PFSK-1 (cell line): ENCODE measurements around the gene BCL2.

Experiments
- FOXP2 ChIP-seq: optimal IDR thresholded peaks from 2 replicates; pipeline ENCODE3; 2011; ENCODE audit warnings: borderline replicate concordance, control low read depth, inconsistent platforms; ENCODE audit not compliant: insufficient read depth; ENCODE audit errors: extremely low read length, extremely low read depth
- POLR2AphosphoS5 ChIP-seq: IDR thresholded peaks from 2 replicates; pipeline ENCODE4 v1.6.1; 2012; ENCODE audit warnings: low read depth, mild to moderate bottlenecking, control low read depth, low read length, moderate library complexity
- REST ChIP-seq, 2 experiments: IDR thresholded peaks; 2 replicates each; pipeline versions ENCODE4 v1.6.1 to v1.8.0; 2011 to 2012; ENCODE audit warnings: low read depth in 2 of 2, low read length in 2 of 2, control low read depth in 1 of 2, inconsistent platforms in 1 of 2, mild to moderate bottlenecking in 1 of 2, moderate library complexity in 1 of 2; ENCODE audit not compliant: insufficient read depth in 1 of 2
- SIN3A ChIP-seq: IDR thresholded peaks from 2 replicates; pipeline ENCODE4 v1.6.1; 2012; ENCODE audit warnings: mild to moderate bottlenecking, low read length, moderate library complexity, borderline replicate concordance; ENCODE audit not compliant: insufficient read depth

DNA sequence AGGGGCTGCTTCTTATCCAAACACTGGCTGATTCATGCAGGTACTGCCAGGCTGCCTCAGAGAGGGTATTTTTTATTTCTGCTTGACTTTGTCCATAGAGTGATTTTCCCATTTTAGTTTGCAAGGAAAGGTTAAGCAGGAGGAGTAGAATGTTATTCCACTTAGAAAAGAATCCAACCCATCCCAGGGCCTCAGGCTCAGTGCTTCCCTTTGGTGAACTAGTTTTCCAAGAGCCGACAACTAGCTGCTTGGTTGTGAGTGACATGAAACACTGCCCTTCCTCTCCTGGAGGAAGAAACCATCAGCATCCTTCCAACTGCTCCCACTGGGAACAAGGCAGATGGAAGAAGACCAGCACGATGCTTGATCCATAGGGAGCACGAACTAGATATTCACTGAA lies 58.5 kb downstream of the BCL2 start:
- TF ChIP-seq REST (IDR thresholded peaks at IDR 0.05; ENCODE audit: insufficient read depth in 1 of 2, low read depth in 2 of 2, low read length in 2 of 2) (no peak), POLR2AphosphoS5 (no peak), FOXP2 (no peak), SIN3A (no peak)
